Thyroid gland (tissue), 4 donors: ENCODE measurements around the gene ZCCHC3. TPM values are rescaled to one million over a fixed set of nuclear protein-coding genes. Genes with fewer than 3 reads are reported as not detected.
A peak's percentile ranks its signal among the peaks of the same experiment; 100 is the strongest.

Experiments
- DNase-seq, 2 donors: peaks; one replicate each; pipeline ENCODE4 v3.0.0-alpha.2; 2019
- H3K27ac ChIP-seq, 3 donors: fragments of 200-600 bp; sonication (generic); 1 replicate in 2 of 3; 2 replicates in 1 of 3; pipeline ENCODE4 v1.5.1; 2016 to 2019; ENCODE audit warnings: mild to moderate bottlenecking in 1 of 3, moderate library complexity in 1 of 3
- H3K27me3 ChIP-seq: fragments of 200-600 bp; sonication (generic); one replicate; pipeline ENCODE4 v1.5.1; 2019
- H3K36me3 ChIP-seq, 2 donors: fragments of 200-600 bp; sonication (generic); one replicate each; pipeline ENCODE4 v1.5.1; 2016 to 2019
- H3K4me1 ChIP-seq, 2 donors: fragments of 200-600 bp; sonication (generic); one replicate each; pipeline ENCODE4 v1.5.1; 2017 to 2019
- H3K4me3 ChIP-seq, 3 donors: fragments of 200-600 bp; sonication (generic); replicated peaks in 1 of 3; 1 replicate in 2 of 3; 2 replicates in 1 of 3; pipeline ENCODE4 v1.5.1; 2016; ENCODE audit warnings: mild to moderate bottlenecking in 1 of 3
- H3K9me3 ChIP-seq: fragments of 200-600 bp; sonication (generic); one replicate; pipeline ENCODE4 v1.5.1; 2017
- CTCF ChIP-seq, 6 experiments: fragments of 200-600 bp in 3 of 6; fragments of 450-650 bp in 3 of 6; sonication (generic) in 3 of 6; IDR thresholded peaks; one replicate each; pipeline ENCODE4 v1.5.1; 2016 to 2019; ENCODE audit warnings: antibody characterized with exemption in 6 of 6, mild to moderate bottlenecking in 2 of 6, inconsistent platforms in 1 of 6, moderate library complexity in 1 of 6
- POLR2A ChIP-seq, 2 donors: fragments of 450-650 bp; IDR thresholded peaks; one replicate each; pipeline ENCODE4 v1.6.1; 2017; ENCODE audit warnings: antibody characterized with exemption in 2 of 2, mild to moderate bottlenecking in 2 of 2, moderate library complexity in 1 of 2
- WGBS, 2 donors: methylation state at CpG; one replicate each; pipeline ENCODE4 v1.1.5; 2017; 5-methylcytosine and 5-hydroxymethylcytosine counted together
- intact Hi-C: fragments of 100-400 bp; cut with DNase I; formaldehyde crosslinking; loops from one replicate; pipeline ENCODE4 v1.15.1; 2023
- total RNA-seq, 4 donors: library from RNA; depleted of rRNA; stranded (reverse); fragments of >200 nt; gene quantifications; one replicate each; pipeline ENCODE4 v1.2.3, GENCODE V29; 2016

The ZCCHC3 gene
- total RNA-seq, 4 donors from 2014 or later = 20.2 to 28.4 (median 22.3) TPM

GRCh38 chr20:270517-270916 lies 26.9 kb upstream of the ZCCHC3 start:
- Histone ChIP-seq H3K4me1 (peaks cover 0 to 12% of the 10 kb centered on the region in 2 donors), H3K36me3 (no peaks in the 10 kb centered on the region), H3K9me3 (no peaks in the 10 kb centered on the region), H3K4me3 (no peak overlapping the region), H3K27ac (peak overlapping the region in 1 of 3 donors; percentile 20), H3K27me3 (no peaks in the 10 kb centered on the region)
- peak; percentile 12 to 16 for DNase-seq
- 56 to 70% methylated on average over 5 of the region's 5 CpGs for WGBS, 2 donors
- TF ChIP-seq CTCF (IDR thresholded peaks at IDR 0.05) (no peak), POLR2A (IDR thresholded peaks at IDR 0.05) (no peak)
- intact Hi-C loops = no loop called here

GRCh38 chr20:271069-271468 lies 26.3 kb upstream of the ZCCHC3 start:
- TF ChIP-seq POLR2A (IDR thresholded peaks at IDR 0.05) (no peak), CTCF (IDR thresholded peaks at IDR 0.05) (no peak)
- intact Hi-C loops = no loop called here
- Histone ChIP-seq H3K36me3 (no peaks in the 10 kb centered on the region), H3K4me1 (peaks cover 0 to 12% of the 10 kb centered on the region in 2 donors), H3K9me3 (no peaks in the 10 kb centered on the region), H3K27ac (no peak overlapping the region), H3K27me3 (no peaks in the 10 kb centered on the region), H3K4me3 (no peak overlapping the region)
- DNase-seq = no peak
- whole genome bisulfite sequencing, 2 donors = 81 to 87% methylated on average over 4 of the region's 4 CpGs

GRCh38 chr20:271528-271927 lies 25.8 kb upstream of the ZCCHC3 start:
- Histone ChIP-seq H3K4me1 (peaks cover 0 to 12% of the 10 kb centered on the region in 2 donors), H3K9me3 (no peaks in the 10 kb centered on the region), H3K27me3 (no peaks in the 10 kb centered on the region), H3K4me3 (no peak overlapping the region), H3K27ac (no peak overlapping the region), H3K36me3 (peaks cover 0 to under 1% of the 10 kb centered on the region in 2 donors)
- intact Hi-C loops = no loop called here
- TF ChIP-seq POLR2A (IDR thresholded peaks at IDR 0.05) (no peak), CTCF (IDR thresholded peaks at IDR 0.05) (no peak)
- no peak for DNase-seq

- no peak overlapping the region for H3K4me3 ChIP-seq
- TF ChIP-seq POLR2A (IDR thresholded peaks at IDR 0.05) (no peak), CTCF (IDR thresholded peaks at IDR 0.05) (no peak)
- H3K27me3 ChIP-seq = no peaks in the 10 kb centered on the region
- intact Hi-C loops = no loop called here
- H3K9me3 ChIP-seq = no peaks in the 10 kb centered on the region
- peak in 1 of 2 donors; percentile 6 for DNase-seq
- peaks cover 0 to 12% of the 10 kb centered on the region in 2 donors for H3K4me1 ChIP-seq
- peaks cover 0 to 9% of the 10 kb centered on the region in 2 donors for H3K36me3 ChIP-seq
- no peak overlapping the region for H3K27ac ChIP-seq
Measured at GRCh38 chr20:272718-273117, 24.7 kb upstream of the ZCCHC3 start.

- no peaks in the 10 kb centered on the region for H3K9me3 ChIP-seq
- 88% methylated on average over 3 of the region's 3 CpGs for WGBS, 2 donors
- no peaks in the 10 kb centered on the region for H3K27me3 ChIP-seq
- H3K36me3 ChIP-seq = peaks cover 0 to 15% of the 10 kb centered on the region in 2 donors
- no peak overlapping the region for H3K27ac ChIP-seq
- intact Hi-C loops = no loop called here
- H3K4me3 ChIP-seq = no peak overlapping the region
- no peak for DNase-seq
- TF ChIP-seq POLR2A (IDR thresholded peaks at IDR 0.05) = no peak
- no peak for TF ChIP-seq CTCF (IDR thresholded peaks at IDR 0.05)
- H3K4me1 ChIP-seq = peaks cover 0 to 12% of the 10 kb centered on the region in 2 donors
Measured at GRCh38 chr20:273884-274283, 23.5 kb upstream of the ZCCHC3 start.
